GM12864 (cell line): Measurements from ENCODE around the gene C12orf50.
"Not testable (repeated sequence)": the region's sequence is repeated elsewhere in the genome, so short reads cannot be mapped to it uniquely, and the experiment has no call there.

ENCODE experiments used
- DNase-seq: peaks from one replicate; pipeline ENCODE4 v3.0.0-alpha.2; 2011; ENCODE audit warnings: low read depth
- H3K4me3 ChIP-seq: 2 replicates; pipeline ENCODE4 v1.5.1; 2011; ENCODE audit warnings: mild to moderate bottlenecking, low read depth, low read length, control low read depth
- CTCF ChIP-seq: IDR thresholded peaks from 2 replicates; pipeline ENCODE4 v1.5.1; 2011; ENCODE audit warnings: low read depth, mild to moderate bottlenecking, moderate library complexity, low read length, control low read depth, inconsistent platforms; ENCODE audit errors: missing control alignments

The C12orf50 gene

GRCh38 chr12:88052686-88053085 lies 23.5 kb upstream of the C12orf50 start:
- no peak for DNase-seq
- TF ChIP-seq CTCF: peak; percentile 37
- H3K4me3 ChIP-seq: no peak overlapping the region

DNA sequence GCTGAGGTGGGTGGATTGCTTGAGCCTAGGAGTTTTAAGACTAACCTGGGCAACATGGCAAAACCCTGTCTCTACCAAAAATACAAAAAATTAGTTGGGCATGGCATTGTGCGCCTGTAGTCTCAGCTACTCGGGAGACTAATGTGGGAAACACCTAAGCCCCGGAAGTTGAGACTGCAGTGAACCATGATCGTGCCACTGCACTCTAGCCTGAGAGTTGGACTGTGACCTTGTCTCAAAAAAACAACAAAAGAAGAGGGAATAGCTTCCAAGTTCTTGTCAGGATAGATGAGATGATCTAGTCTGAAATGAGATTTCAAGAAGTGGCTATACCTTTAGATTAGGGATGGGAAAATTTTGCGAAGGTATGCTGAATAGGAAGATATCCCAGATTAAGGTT lies 14.8 kb upstream of the C12orf50 start:
- H3K4me3 ChIP-seq: no peak overlapping the region
- TF ChIP-seq CTCF: no peak
- no peak for DNase-seq

DNA sequence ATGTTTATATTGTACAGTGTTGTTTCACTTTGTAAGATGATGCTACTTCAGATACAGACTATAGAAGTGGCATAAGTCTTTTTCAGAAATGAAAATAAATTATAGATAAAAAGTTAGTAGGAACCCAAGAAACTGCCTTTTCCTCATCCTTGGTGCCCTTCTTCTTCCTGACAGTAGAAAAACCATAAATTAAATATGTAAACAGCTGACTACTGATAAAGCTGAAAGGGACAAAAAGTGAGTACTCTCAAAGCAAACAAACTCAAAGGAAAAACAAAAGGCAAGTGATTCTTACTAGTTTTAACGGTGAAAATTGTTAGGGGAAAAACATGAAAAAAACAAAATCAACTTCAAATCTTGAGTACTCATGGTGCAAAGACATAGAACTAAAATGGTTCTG lies 8.6 kb upstream of the C12orf50 start:
- TF ChIP-seq CTCF: no peak
- no peak overlapping the region for H3K4me3 ChIP-seq
- no peak for DNase-seq

DNA sequence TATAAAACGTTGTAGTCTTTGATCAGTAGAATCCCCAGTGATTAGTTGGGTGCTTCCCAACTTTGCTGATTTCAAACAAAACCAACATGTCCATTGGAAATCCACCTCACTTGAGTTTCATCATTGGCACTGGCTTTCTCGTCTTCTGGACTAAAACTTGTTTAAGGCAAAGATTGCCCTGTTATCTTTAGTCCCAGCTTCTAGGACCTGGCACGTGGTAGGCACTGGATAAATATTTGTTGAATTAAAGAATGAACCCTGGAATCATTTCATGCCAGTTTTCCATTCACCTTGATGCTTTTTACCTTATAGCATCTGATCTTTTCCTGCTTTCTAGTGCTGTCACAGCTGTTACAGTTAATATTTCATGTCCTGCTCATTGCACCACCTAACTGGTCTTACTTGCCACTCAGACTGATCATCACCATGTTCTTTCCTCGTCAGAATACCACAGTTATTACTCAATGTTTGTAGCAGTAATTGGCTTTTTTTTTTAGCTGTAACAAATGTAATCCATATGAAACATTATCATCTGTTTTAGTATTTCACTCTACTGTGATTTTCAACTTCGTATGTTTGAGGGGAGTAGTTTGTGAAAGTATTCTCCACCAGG lies 7.3 kb upstream of the C12orf50 start:
- H3K4me3 ChIP-seq: peak overlapping the region; percentile 92
- no peak for TF ChIP-seq CTCF
- no peak for DNase-seq

DNA sequence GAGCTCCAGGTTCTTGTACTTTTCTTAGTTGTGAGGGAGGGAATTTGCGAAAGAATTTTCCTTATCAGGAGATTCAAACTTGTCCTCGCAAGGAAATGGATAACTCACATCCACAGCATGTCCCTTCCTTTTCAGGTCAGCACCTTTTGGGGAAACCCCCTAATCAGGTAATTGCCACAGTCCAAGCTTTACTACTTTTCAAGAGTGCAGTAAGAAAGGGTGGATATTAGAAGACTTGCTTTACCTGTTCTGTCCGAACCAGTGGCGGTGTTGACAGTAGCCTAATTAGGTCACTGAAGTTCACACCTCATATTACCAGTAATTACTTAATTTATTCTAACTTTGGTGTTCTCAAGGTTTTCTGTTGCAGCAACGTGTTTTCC lies 6.7 kb upstream of the C12orf50 start:
- no peak for TF ChIP-seq CTCF
- no peak for DNase-seq
- peak overlapping the region; percentile 92 for H3K4me3 ChIP-seq

DNA sequence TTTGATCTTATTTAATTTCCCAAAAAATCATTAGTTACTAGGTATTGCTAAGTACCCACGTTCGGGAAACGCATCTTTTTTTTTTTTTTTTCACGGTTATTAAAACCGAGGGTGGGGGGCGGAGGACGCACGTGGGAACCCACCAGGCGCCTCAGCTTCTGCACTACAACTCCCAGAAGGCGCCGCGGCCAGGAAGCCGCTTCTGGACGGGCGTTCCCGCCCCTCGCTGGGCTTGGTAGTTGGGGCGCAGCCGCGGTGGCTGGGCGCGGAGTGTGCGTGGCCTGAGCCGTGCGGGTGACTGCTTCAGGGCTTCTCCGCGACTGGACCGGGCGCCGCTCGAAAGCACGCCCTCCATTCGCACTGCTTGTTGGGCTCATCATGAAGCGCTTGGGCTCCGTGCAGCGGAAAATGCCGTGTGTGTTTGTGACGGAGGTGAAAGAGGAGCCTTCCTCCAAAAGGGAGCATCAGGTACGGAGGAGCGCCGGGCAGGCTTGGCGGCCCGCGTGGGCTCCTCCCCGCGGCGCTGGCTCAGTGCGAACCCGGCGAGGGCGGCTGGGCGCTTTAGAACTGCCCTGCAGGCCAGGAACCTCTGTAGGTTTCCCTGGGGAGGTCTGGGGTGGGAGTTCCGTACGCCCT lies 6.2 kb upstream of the C12orf50 start:
- TF ChIP-seq CTCF: no peak
- H3K4me3 ChIP-seq: peak overlapping the region; percentile 92
- peak; percentile 53 for DNase-seq

GRCh38 chr12:88031161-88031560 lies 2.0 kb upstream of the C12orf50 start:
- not testable (repeated sequence) for H3K4me3 ChIP-seq, DNase-seq
